ENCODE results near the gene ARL6IP1. TPM values are rescaled to one million over a fixed set of nuclear protein-coding genes. Genes with fewer than 3 reads are reported as not detected.

ARL6IP1 gene
- total RNA-seq, 6 donors from 2014 or later, result 37.7 to 172 (median 105) TPM

DNA sequence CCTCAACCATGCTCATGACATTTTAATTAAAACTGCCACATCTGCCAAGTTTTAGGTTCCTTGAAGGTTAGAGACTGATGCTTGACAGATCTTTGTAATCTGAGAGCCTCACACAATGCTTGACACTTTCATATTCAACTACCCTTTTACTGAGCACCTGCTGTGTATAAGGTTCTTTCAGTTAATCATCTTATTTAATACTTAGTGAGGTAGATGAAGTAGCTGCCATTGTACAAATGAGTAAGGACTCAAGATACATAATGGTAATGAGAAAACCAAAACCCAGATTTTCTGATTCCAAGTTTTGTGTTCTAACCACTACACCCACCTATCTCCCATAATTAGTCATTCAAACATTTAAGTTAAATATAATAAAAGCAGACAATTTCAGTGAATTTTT, 35.4 kb upstream of the ARL6IP1 start:
- Histone ChIP-seq H3K4me1 (peaks cover 0 to 3% (median 0%) of the 10 kb centered on the region in 4 donors), H3K9me3 (no peaks in the 10 kb centered on the region), H3K27ac (no peak overlapping the region), H3K36me3 (peaks cover 60 to 98% (median 86%) of the 10 kb centered on the region in 4 donors), H3K27me3 (no peaks in the 10 kb centered on the region), H3K4me3 (no peak overlapping the region)
- DNase-seq (no peak), ATAC-seq (ENCODE audit: low FRiP score in 2 of 2) (no peak)
- TF ChIP-seq POLR2AphosphoS5 (IDR thresholded peaks at IDR 0.05) (no peak), POLR2A (IDR thresholded peaks at IDR 0.05) (no peak), EP300 (IDR thresholded peaks at IDR 0.05) (no peak)
- TF ChIP-seq, protein P1, sequence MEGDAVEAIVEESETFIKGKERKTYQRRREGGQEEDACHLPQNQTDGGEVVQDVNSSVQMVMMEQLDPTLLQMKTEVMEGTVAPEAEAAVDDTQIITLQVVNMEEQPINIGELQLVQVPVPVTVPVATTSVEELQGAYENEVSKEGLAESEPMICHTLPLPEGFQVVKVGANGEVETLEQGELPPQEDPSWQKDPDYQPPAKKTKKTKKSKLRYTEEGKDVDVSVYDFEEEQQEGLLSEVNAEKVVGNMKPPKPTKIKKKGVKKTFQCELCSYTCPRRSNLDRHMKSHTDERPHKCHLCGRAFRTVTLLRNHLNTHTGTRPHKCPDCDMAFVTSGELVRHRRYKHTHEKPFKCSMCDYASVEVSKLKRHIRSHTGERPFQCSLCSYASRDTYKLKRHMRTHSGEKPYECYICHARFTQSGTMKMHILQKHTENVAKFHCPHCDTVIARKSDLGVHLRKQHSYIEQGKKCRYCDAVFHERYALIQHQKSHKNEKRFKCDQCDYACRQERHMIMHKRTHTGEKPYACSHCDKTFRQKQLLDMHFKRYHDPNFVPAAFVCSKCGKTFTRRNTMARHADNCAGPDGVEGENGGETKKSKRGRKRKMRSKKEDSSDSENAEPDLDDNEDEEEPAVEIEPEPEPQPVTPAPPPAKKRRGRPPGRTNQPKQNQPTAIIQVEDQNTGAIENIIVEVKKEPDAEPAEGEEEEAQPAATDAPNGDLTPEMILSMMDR (IDR thresholded peaks at IDR 0.05), result no peak

DNA sequence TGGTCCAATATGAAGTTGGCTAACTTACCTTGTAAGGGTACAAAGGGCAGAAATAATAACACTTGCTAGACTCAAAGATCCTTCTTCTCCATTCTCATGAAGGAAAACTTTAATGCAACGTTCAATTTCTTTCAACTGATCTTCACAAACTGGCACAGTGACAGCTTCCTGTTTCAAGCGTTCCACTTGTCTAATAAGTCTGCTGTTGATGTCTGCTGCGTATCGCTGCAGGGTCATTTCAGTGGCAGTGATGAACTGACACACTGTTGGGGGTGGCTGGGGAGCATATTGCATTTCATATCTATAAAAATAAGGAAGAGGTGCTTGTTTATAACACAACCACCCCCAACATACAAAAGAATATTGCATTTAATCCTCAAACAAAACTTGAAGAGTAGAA, 33.5 kb upstream of the ARL6IP1 start:
- DNase-seq (no peak), ATAC-seq (ENCODE audit: low FRiP score in 2 of 2) (no peak)
- Histone ChIP-seq H3K9me3 (no peaks in the 10 kb centered on the region), H3K36me3 (peaks cover 62 to 99% (median 94%) of the 10 kb centered on the region in 4 donors), H3K4me1 (peaks cover 0 to 3% (median 0%) of the 10 kb centered on the region in 4 donors), H3K4me3 (no peak overlapping the region), H3K27me3 (no peaks in the 10 kb centered on the region), H3K27ac (no peak overlapping the region)
- no peak for TF ChIP-seq EP300 (IDR thresholded peaks at IDR 0.05)
- TF ChIP-seq POLR2A (IDR thresholded peaks at IDR 0.05), result no peak
- TF ChIP-seq POLR2AphosphoS5 (IDR thresholded peaks at IDR 0.05), result no peak
- TF ChIP-seq, protein P1 (IDR thresholded peaks at IDR 0.05), result no peak
- WGBS, 2 donors, result 57 to 59% methylated on average over 4 of the region's 4 CpGs

GRCh38 chr16:18833707-18834505, 32.6 kb upstream of the ARL6IP1 start:
- H3K27me3 ChIP-seq, result no peaks in the 10 kb centered on the region
- H3K9me3 ChIP-seq, result no peaks in the 10 kb centered on the region
- H3K4me3 ChIP-seq, result no peak overlapping the region
- H3K36me3 ChIP-seq, result peaks cover 70 to 99% (median 97%) of the 10 kb centered on the region in 4 donors
- 92 to 94% methylated on average over 9 of the region's 9 CpGs for WGBS, 2 donors
- H3K4me1 ChIP-seq, result no peaks in the 10 kb centered on the region
- no peak overlapping the region for H3K27ac ChIP-seq
- ATAC-seq (ENCODE audit: low FRiP score in 2 of 2) (no peak), DNase-seq (no peak)
- TF ChIP-seq POLR2A (IDR thresholded peaks at IDR 0.05) (no peak), POLR2AphosphoS5 (IDR thresholded peaks at IDR 0.05) (no peak), EP300 (IDR thresholded peaks at IDR 0.05) (no peak)
- TF ChIP-seq, protein P1 (IDR thresholded peaks at IDR 0.05), result no peak

DNA sequence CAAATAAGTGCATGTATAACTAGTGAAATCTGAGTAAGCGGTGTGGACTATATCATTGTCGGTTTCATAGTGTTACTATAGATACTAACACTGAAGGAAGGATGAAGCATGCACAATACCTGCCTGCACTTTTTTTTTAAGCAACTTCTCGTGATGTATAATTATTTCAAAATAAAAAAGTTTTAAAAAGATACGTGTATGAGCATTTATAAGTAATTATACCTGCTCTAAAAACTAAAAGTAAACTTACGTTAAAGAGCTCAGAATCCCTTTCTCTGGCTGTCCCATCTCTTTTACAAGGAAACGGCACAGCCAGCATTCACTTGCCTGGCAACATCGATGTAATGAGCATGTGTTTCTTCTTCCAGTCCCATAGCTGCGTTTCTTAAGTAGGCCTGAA, 31.3 kb upstream of the ARL6IP1 start:
- Histone ChIP-seq H3K36me3 (peaks cover 78 to 99% (median 96%) of the 10 kb centered on the region in 4 donors), H3K27ac (no peak overlapping the region), H3K4me1 (no peaks in the 10 kb centered on the region), H3K27me3 (no peaks in the 10 kb centered on the region), H3K9me3 (no peaks in the 10 kb centered on the region), H3K4me3 (no peak overlapping the region)
- ATAC-seq (ENCODE audit: low FRiP score in 2 of 2) (no peak), DNase-seq (no peak)
- TF ChIP-seq EP300 (IDR thresholded peaks at IDR 0.05) (no peak), POLR2A (IDR thresholded peaks at IDR 0.05) (no peak), POLR2AphosphoS5 (IDR thresholded peaks at IDR 0.05) (no peak)
- TF ChIP-seq, protein P1 (IDR thresholded peaks at IDR 0.05), result no peak
- 88 to 95% methylated on average over 8 of the region's 8 CpGs for WGBS, 2 donors

DNA sequence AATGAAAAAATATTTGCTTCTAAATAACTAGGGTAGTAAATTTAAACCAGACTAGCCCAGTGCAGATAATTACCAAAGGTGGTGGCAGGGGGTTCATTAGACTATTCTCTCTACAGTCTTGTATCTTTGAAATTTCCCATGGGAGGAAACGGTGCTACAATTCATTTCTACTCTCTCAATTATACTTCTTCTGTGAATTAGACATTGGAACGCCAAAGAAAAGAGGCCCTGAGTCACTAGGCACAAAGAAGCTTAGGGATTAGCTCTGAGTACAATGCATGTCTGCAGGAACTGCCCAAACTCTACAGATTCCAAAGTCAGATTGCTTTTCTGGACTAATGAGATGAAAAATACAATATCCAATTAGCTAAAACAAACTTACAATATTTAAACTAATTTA, 30.7 kb upstream of the ARL6IP1 start:
- TF ChIP-seq POLR2A (IDR thresholded peaks at IDR 0.05) (no peak), POLR2AphosphoS5 (IDR thresholded peaks at IDR 0.05) (no peak), EP300 (IDR thresholded peaks at IDR 0.05) (no peak)
- TF ChIP-seq, protein P1 (IDR thresholded peaks at IDR 0.05), result no peak
- H3K4me1 ChIP-seq, result no peaks in the 10 kb centered on the region
- DNase-seq (no peak), ATAC-seq (ENCODE audit: low FRiP score in 2 of 2) (no peak)
- no peaks in the 10 kb centered on the region for H3K9me3 ChIP-seq
- no peak overlapping the region for H3K4me3 ChIP-seq
- H3K36me3 ChIP-seq, result peaks cover 74 to 96% (median 91%) of the 10 kb centered on the region in 4 donors
- no peak overlapping the region for H3K27ac ChIP-seq
- H3K27me3 ChIP-seq, result no peaks in the 10 kb centered on the region
- WGBS, 2 donors, result 87 to 96% methylated on average over 2 of the region's 2 CpGs

Data from upper lobe of left lung (tissue), 6 donors.